Measurements from ENCODE around the gene C1QL4. TPM values are rescaled to one million over a fixed set of nuclear protein-coding genes. Genes with fewer than 3 reads are reported as not detected.

Gene C1QL4
- total RNA-seq, 1 experiment from 2014 or later, result not detected

- Mint-ChIP-seq H3K9me3 (ENCODE audit: low read depth, unreplicated experiment) (no peaks in the 10 kb centered on the region), H3K27ac (ENCODE audit: unreplicated experiment) (no peak overlapping the region), H3K36me3 (ENCODE audit: insufficient read depth, unreplicated experiment) (peaks cover 11% of the 10 kb centered on the region), H3K27me3 (ENCODE audit: unreplicated experiment) (peaks cover 19% of the 10 kb centered on the region), H3K4me1 (ENCODE audit: low read depth, unreplicated experiment) (peaks cover 23% of the 10 kb centered on the region), H3K4me3 (ENCODE audit: low read depth, unreplicated experiment) (peak overlapping the region; percentile 60)
- no TSS peak for BruUV-seq (replicated peaks)
- CTCF ChIA-PET, result interaction anchor here (0.6 to 1.8 kb wide), 13 partner anchors 8 to 256 kb away, joined by 3 to 12 read pairs (median 5); partner anchors contain the start of genes C1QL4, DNAJC22 and TROAP
- TF ChIP-seq CTCF (IDR thresholded peaks at IDR 0.05; ENCODE audit: unreplicated experiment), result no peak
- DNase-seq, result no peak
- intact Hi-C loops (cut with micrococcal nuclease; ENCODE audit: unreplicated experiment), result no loop called here
These were observed 39.3 kb downstream of the C1QL4 start for GRCh38 chr12:49297695-49298060.

DNA sequence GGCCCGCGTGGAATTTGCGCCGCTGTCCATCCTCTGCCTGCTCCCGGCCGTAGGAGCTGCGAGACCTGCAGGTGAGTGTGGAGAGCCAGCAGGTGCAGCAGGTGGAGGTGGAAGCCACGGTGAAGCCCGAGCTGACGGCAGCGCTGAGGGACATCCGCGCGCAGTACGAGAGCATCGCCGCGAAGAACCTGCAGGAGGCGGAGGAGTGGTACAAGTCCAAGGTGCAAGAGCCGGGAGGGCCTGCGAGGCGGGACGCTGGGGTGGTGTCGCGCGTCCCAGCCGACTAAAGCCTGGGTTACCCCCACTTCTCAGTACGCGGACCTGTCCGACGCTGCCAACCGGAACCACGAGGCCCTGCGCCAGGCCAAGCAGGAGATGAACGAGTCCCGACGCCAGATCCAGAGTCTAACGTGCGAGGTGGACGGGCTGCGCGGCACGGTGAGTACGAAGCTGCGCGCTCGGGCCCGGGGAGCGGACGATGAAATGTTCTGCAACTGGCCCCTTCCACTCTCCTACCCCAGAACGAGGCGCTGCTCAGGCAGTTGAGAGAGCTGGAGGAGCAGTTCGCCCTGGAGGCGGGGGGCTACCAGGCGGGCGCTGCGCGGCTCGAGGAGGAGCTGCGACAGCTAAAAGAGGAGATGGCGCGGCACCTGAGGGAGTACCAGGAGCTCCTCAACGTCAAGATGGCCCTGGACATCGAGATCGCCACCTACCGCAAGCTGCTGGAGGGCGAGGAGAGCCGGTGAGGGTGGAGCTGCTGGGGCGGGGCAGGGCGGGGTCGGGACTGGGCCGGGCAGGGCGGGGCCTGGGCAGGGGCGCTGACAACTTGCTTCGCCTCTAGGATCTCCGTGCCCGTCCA is 39.9 kb downstream of the C1QL4 start:
- peak; percentile 13 for TF ChIP-seq CTCF (IDR thresholded peaks at IDR 0.05; ENCODE audit: unreplicated experiment)
- H3K27ac Mint-ChIP-seq (ENCODE audit: unreplicated experiment), result no peak overlapping the region
- no peaks in the 10 kb centered on the region for H3K9me3 Mint-ChIP-seq (ENCODE audit: low read depth, unreplicated experiment)
- peaks cover 16% of the 10 kb centered on the region for H3K27me3 Mint-ChIP-seq (ENCODE audit: unreplicated experiment)
- CTCF ChIA-PET, result interaction anchor here (0.6 to 1.8 kb wide), 12 partner anchors 8 to 257 kb away, joined by 3 to 12 read pairs (median 6); partner anchors contain the start of genes C1QL4, DNAJC22 and TROAP
- H3K4me3 Mint-ChIP-seq (ENCODE audit: low read depth, unreplicated experiment), result peak overlapping the region; percentile 60
- peak; percentile 69 for DNase-seq
- intact Hi-C loops (cut with micrococcal nuclease; ENCODE audit: unreplicated experiment), result no loop called here
- no TSS peak for BruUV-seq (replicated peaks)
- peaks cover 11% of the 10 kb centered on the region for H3K36me3 Mint-ChIP-seq (ENCODE audit: insufficient read depth, unreplicated experiment)
- H3K4me1 Mint-ChIP-seq (ENCODE audit: low read depth, unreplicated experiment), result peaks cover 23% of the 10 kb centered on the region

- TF ChIP-seq CTCF (IDR thresholded peaks at IDR 0.05; ENCODE audit: unreplicated experiment), result peak; percentile 83
These were observed 40.8 kb downstream of the C1QL4 start for GRCh38 chr12:49296034-49296835.

GRCh38 chr12:49295082-49295936 is 41.7 kb downstream of the C1QL4 start, which contains the start of gene PRPH:
Gene PRPH (plus strand): TSS chr12:49295147. CDS start chr12:49295201, 54 bp downstream.
- CTCF ChIA-PET, result interaction anchor here (1.0 kb wide), 1 partner anchor 196 kb away, joined by 5 read pairs; no protein-coding TSS in a partner anchor
- Mint-ChIP-seq H3K9me3 (ENCODE audit: low read depth, unreplicated experiment) (no peaks in the 10 kb centered on the region), H3K4me3 (ENCODE audit: low read depth, unreplicated experiment) (no peak within 1 kb of the TSS), H3K36me3 (ENCODE audit: insufficient read depth, unreplicated experiment) (peaks cover 11% of the 10 kb centered on the region), H3K4me1 (ENCODE audit: low read depth, unreplicated experiment) (peaks cover 23% of the 10 kb centered on the region), H3K27me3 (ENCODE audit: unreplicated experiment) (peaks cover 27% of the 10 kb centered on the region), H3K27ac (ENCODE audit: unreplicated experiment) (no peak within 1 kb of the TSS)
- no peak for DNase-seq
- intact Hi-C loops (cut with micrococcal nuclease; ENCODE audit: unreplicated experiment), result no loop called here
- BruUV-seq (replicated peaks), result no TSS peak
- TF ChIP-seq CTCF (IDR thresholded peaks at IDR 0.05; ENCODE audit: unreplicated experiment), result no peak

More at GRCh38 chr12:49296034-49296835, 40.8 kb downstream of the C1QL4 start:
- CTCF ChIA-PET, result interaction anchor here (1.2 to 1.6 kb wide), 5 partner anchors 27 to 219 kb away, joined by 3 to 12 read pairs (median 7); partner anchors contain the start of gene TROAP
- Mint-ChIP-seq H3K4me1 (ENCODE audit: low read depth, unreplicated experiment) (peaks cover 23% of the 10 kb centered on the region), H3K36me3 (ENCODE audit: insufficient read depth, unreplicated experiment) (peaks cover 11% of the 10 kb centered on the region), H3K27ac (ENCODE audit: unreplicated experiment) (no peak overlapping the region), H3K4me3 (ENCODE audit: low read depth, unreplicated experiment) (peak overlapping the region; percentile 60), H3K27me3 (ENCODE audit: unreplicated experiment) (peaks cover 24% of the 10 kb centered on the region), H3K9me3 (ENCODE audit: low read depth, unreplicated experiment) (no peaks in the 10 kb centered on the region)
- no TSS peak for BruUV-seq (replicated peaks)
- DNase-seq, result peak; percentile 74
- intact Hi-C loops (cut with micrococcal nuclease; ENCODE audit: unreplicated experiment), result no loop called here

Data from Calu3 (cell line).